Stimulated activated CD8-positive, alpha-beta memory T cell treated with anti-CD3 and anti-CD28 coated beads, Interleukin-12 subunit alpha, Interleukin-12 subunit beta, amount 100 ng/mL, for 24 hours (primary cell): ENCODE data around the gene KCNH4.
"Not testable (repeated sequence)": the region's sequence is repeated elsewhere in the genome, so short reads cannot be mapped to it uniquely, and the experiment has no call there.

Source experiments
- DNase-seq: peaks from one replicate; pipeline ENCODE4 v3.0.0-alpha.2; 2020; ENCODE audit errors: extremely low read depth

Gene KCNH4

DNA sequence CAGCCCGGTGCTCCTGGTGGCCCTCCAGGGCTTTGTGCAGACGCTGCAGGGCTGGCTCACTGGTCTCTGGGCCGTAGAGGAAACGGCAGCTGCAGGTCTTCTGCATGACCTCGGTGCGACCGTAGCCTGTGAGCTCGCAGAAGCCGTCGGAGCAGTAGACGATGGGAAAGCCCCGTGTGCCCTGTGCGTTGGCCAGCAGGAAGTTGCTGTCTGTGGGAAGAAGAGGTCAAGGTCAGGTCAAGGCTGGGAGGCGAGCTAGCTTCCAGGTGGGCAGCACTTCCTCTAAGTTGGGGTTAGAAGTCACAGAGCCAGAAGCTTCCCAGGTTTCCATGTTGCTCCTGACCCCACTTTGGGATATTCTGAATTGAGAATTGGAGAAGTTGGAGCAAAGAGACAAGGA, 2.1 kb downstream of the KCNH4 start:
- DNase-seq, result no peak

DNA sequence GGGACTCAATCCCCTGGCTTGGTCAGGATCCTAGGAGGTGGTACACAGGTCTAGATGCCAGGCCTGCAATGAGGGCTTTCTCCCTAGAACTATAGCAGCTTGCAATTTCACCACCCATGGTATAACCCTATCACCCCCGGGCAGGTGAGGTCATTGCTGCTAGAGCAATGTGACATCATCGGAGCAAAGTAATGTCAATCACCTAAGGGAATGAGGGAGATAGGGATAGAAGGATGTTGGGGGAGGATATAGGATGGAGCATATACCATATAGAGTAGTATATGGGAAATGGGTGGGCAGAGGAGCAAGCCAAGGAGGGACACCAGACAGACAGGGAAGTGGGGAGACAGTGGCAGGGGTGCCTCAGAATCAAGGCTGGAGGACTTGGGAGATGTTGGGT, 3.3 kb downstream of the KCNH4 start:
- DNase-seq, result no peak

DNA sequence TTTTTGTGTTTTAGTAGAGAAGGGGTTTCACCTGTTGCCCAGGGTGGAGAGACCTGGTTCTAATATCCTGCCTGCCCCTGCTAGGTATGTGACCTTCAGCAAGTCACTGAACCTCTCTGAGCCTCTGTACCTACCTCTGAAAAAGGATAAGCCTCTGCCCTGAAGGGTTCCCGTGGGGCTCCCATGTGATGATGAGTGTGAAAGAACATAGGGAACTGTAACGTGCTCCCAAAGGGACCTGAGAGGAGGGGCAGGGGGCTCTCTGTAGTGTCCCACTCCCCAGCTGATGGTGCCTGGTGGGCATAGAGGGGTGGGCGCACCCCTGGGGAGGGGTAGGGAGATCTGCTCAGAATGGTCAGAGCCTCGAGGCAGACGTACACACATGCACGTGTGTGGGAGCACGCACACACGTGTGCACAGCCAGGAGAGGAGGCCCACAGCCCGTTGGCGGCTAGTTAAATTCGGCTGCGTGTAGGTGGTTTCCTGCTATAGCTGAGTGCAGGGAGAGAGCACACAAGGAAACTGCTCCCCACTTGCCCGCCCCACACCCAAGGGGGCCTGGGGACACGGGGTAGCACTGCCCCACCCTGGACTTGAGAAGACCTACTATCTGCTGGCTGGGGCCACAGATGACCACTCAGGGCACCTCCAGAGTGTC, 6.7 kb downstream of the KCNH4 start:
- no peak for DNase-seq

DNA sequence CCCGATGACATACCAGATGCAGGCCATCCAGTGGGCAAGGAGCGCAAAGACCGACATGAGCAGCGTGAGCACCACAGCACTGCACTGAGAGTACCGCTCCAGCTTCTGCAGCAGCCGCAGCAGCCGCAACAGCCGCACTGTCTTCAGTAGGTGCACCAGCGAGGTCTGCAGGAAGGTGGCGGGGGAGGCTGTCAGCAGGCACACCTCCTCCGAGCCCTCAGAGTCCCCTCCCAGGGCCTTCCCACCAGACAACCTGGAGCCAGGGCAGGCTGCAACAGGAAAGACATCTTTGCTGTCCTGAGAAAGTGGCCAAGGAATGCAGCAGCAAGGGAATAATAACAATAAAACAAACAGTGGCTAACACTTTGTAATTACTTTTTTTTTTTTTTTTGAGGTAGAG, 9.1 kb downstream of the KCNH4 start:
- DNase-seq, result no peak

- no peak for DNase-seq
Observed at GRCh38 chr17:42169351-42169750, 11.6 kb downstream of the KCNH4 start.

DNA sequence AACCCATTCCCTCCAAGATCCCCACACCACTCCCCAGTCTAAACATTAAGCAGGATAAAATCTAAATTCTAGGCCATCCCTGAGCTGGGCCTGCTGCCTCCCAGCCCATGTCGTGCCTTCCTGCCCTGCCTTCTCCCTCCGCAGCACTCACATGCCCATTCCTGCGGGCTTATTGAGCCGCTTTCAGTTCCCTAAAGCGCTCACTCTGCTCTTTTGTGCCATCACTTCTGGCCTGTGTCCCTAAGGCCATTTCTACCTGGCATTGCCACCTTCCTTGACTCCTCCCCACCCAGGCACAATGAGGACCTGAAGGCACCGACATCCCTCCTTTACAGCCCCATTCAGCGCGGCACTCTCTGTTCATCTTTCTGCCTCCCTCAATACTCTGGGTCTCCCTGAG, 13.1 kb downstream of the KCNH4 start:
- no peak for DNase-seq

- no peak for DNase-seq
Observed at GRCh38 chr17:42166196-42166763, 14.7 kb downstream of the KCNH4 start.

DNA sequence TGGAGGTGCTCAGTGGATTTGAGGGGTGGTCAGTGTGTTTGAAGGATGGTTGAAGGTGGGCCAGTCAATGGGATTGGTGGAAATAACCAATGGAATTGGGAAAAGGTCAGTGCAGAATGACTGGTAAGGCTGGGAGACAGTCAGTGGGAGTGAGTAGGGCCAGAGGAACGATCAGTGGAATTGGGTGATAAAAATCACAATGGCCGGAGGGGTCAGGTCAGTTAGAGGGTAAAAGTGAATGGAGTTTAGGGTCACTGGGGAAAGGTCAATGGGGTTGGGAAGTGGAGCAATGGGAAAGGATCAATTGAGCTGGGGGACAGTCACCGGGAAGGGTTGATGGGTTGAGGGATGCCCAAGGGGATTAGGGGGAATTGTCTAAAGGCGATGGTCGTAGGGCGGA, 15.2 kb downstream of the KCNH4 start:
- DNase-seq, result no peak

- DNase-seq, result no peak
Observed at GRCh38 chr17:42163696-42164407, 17.1 kb downstream of the KCNH4 start.

- DNase-seq, result no peak
Observed at GRCh38 chr17:42163113-42163512, 17.8 kb downstream of the KCNH4 start.

DNA sequence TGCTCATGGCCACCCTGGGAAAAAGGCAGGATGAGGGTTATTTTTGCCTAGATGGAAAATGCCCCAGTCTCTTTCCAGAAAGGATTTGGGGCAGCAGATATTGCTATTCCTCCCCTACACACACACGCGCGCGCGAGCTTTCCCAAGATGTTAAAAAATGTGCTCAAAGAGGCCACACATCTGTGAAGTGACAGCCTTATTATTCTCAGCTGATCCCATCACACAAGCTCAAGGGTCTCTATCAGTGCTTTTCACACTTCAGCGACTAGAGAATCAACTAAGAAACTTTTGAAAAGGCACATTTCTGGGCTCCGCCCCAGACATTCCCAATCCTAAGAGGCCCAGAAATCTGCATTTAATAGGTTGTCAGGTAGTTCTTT, 20.4 kb downstream of the KCNH4 start:
- DNase-seq, result no peak

- DNase-seq, result no peak
Observed at GRCh38 chr17:42159796-42160530, 21.0 kb downstream of the KCNH4 start.

DNA sequence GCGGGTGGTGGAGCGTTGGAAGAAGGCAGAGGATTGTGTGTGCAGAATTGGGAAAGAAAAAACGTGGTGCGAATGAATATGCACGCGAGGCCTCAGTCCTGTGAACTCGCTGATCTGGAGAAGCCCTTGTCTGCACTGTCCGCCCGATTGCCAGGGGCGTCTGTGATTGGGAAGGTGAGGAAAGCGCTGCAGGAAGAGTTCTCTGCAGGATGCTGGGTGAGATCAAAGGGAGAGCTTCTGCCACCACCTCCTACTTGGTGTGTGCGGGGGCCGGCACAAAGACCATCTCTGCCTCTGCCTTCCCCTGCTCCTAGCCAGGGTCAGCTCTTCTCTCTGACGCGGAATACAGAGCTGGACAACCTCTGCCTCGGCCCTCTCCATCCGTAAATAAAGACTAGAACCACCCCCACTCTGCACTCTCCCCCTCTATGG, 25.3 kb downstream of the KCNH4 start:
- no peak for DNase-seq

GRCh38 chr17:42153919-42154742, 26.8 kb downstream of the KCNH4 start:
- DNase-seq, result no peak

DNA sequence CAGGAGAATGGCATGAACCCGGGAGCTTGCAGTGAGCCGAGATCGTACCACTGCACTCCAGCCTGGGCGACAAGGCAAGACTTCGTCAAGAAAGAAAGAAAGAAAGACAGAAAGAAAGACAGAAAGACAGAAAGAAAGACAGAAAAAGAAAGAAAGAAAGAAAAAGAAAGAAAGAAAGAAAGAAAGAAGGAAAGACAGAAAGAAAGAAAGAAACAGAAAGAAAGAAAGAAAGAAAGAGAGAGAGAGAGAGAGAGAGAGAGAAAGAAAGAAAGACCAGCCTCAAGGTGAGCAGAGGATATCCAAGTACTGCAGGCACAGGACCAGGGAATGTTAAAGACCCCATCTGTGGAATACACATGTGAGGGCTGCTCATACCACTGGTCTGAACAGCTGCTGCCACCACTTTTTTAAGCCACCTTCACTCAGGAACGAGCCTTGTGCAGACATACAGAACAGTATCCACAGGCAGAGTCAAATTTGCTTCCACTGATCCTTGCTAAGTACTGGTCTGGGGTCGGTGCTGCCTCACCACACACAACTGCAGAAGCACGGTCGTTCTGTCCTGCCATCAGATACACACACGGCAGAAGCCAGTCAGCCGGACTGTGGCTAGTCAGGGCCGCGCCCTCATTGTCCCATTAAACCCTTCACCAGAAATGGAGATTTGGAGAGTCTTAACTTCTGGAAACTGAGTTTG, 33.9 kb downstream of the KCNH4 start:
- no peak for DNase-seq

DNA sequence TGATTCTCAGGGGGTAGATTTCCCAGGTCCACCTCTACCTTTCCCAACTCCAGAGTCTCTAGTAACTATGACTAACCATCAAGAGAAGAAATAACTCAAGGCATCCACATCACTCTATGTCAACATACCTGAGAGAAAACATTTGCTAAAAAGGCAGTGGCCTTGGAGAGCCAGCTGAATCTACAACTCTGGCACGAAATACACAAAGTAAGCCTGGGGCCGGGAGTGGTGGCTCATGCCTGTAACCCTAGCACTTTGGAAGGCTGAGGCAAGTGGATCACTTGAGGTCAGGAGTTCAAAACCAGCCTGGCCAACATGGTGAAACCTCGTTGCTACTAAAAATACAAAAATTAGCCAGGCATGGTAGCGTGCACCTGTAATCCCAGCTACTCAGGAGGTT, 37.8 kb downstream of the KCNH4 start:
- not testable (repeated sequence) for DNase-seq

GRCh38 chr17:42142371-42142896, 38.5 kb downstream of the KCNH4 start:
- DNase-seq, result no peak

GRCh38 chr17:42141382-42141781, 39.6 kb downstream of the KCNH4 start:
- DNase-seq, result no peak

DNA sequence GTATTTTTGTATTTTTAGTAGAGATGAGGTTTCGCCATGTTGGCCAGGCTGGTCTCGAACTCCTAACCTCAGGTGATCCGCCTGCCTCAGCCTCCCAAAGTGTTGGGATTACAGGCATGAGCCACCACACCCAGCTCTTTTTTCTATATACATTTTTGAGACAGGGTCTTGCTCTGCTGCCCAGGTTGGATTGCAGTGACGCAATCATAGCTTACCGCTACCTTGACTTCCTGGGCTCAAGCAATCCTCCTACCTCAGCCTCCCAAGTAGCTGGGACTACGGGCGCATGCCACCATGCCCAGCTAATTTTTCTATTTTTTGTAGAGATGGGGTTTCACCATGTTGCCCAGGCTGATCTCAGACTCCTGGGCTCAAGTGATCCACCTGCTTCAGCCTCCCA, 40.3 kb downstream of the KCNH4 start:
- not testable (repeated sequence) for DNase-seq

GRCh38 chr17:42138749-42139492, 42.0 kb downstream of the KCNH4 start:
- no peak for DNase-seq
